Measurements from ENCODE around the gene ESD.
"Not testable (repeated sequence)": the region's sequence is repeated elsewhere in the genome, so short reads cannot be mapped to it uniquely, and the experiment has no call there.

ESD gene

DNA sequence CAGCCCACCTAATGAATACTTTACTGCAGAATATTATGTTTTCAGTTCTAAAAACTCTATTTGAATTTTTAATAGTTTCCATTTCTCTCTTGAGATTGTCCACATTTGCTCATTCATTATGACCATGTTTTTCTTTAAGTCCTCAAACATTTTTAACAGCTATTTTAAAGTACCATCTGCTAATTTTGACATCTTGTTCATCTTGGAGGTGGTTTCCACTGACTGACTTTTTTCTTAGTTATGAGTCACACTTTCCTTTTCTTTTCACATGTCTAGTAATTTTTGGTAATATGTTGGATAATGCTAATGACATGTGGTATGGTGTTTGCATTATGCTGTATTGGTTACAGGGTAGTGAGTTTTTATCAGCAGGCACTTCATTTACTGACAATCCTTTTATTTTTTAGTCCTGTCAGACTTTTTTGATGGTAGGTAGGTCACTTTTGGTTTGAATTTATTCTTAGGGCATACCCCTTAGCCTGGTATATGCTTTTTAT, 15.4 kb upstream of the ESD start:
- no peak overlapping the region for H3K4me3 ChIP-seq (ENCODE audit: low read depth, low read length)
- TF ChIP-seq, protein P1, sequence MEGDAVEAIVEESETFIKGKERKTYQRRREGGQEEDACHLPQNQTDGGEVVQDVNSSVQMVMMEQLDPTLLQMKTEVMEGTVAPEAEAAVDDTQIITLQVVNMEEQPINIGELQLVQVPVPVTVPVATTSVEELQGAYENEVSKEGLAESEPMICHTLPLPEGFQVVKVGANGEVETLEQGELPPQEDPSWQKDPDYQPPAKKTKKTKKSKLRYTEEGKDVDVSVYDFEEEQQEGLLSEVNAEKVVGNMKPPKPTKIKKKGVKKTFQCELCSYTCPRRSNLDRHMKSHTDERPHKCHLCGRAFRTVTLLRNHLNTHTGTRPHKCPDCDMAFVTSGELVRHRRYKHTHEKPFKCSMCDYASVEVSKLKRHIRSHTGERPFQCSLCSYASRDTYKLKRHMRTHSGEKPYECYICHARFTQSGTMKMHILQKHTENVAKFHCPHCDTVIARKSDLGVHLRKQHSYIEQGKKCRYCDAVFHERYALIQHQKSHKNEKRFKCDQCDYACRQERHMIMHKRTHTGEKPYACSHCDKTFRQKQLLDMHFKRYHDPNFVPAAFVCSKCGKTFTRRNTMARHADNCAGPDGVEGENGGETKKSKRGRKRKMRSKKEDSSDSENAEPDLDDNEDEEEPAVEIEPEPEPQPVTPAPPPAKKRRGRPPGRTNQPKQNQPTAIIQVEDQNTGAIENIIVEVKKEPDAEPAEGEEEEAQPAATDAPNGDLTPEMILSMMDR (IDR thresholded peaks at IDR 0.05; ENCODE audit: borderline replicate concordance, insufficient read depth, low read depth, low read length): no peak

DNA sequence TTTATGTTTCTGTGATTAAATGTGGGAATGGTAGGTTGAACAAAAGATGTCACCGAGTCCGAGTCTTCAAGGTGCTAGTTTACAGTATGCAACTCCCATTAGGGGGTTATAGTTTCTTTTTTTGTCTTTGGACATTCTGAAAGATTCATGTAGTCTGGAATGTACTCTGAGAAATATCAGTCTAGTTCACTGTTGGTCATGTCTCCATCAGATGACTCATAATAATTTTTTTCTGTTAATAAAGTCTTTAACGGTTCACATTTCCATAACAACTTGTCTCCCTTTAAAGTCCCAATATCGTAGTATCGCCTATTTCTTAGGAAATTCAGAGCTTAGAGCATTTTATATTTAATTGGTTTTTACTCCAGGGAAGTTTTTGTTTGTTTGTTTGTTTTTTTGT, 13.5 kb upstream of the ESD start:
- TF ChIP-seq, protein P1 (IDR thresholded peaks at IDR 0.05; ENCODE audit: borderline replicate concordance, insufficient read depth, low read depth, low read length): no peak
- H3K4me3 ChIP-seq (ENCODE audit: low read depth, low read length): no peak overlapping the region

DNA sequence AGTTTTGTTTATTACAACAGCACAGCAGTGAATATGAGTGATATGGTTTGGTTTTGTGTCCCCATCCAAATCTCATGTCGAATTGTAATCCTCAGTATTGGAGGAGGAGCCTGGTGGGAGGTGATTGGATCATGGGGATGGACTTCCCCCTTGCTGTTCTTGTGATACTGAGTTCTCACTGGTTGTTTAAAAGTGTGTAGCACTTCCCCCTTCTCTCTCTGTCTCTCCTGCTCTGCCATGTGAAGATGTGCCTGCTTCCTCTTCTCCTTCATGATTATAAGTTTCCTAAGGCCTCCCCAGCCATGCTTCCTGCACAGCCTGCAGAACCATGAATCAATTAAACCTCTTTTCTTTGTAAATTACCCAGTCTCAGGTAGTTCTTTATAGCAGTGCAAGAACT, 8.0 kb upstream of the ESD start:
- H3K4me3 ChIP-seq (ENCODE audit: low read depth, low read length): not testable (repeated sequence)

DNA sequence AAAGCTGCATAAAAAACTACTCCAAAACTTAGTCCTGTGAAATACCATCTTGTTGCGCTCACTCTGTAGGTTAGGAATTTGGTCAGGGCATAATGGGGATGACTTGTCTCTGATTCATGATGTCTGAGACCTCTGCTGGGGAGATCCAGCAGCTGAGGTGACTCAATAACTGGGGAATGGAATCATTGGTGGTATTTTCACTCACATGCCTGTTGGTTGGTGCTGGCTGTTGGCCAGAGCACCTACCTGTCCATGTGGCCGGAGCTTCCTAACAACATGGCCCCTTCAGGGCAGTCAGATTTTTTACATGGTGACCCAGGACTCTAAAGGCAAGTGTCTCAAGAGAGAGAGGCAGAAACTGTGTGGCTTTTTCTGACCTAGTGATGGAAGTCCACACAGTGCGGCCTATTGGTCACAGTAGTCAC, 7.4 kb upstream of the ESD start:
- no peak overlapping the region for H3K4me3 ChIP-seq (ENCODE audit: low read depth, low read length)
- TF ChIP-seq, protein P1 (IDR thresholded peaks at IDR 0.05; ENCODE audit: borderline replicate concordance, insufficient read depth, low read depth, low read length): no peak

DNA sequence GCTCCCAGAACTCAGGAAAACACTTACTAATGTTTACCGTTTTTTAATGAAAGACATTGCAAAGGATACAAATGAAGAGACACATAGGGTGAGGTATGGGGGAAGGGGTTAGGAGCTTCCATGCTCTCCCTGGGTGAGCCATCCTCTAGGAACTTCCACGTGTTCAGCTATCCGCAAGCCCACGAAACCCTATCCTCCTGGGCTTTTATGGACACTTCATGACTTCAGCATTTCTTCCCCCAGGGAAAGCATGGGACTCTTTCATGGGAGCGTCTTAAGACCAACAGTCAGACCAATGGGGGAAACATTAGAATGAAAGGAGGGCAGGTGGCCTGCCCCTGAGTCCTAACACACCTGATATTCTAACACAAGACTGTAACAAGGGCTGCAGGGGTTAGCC, 6.6 kb upstream of the ESD start:
- no peak overlapping the region for H3K4me3 ChIP-seq (ENCODE audit: low read depth, low read length)
- TF ChIP-seq, protein P1 (IDR thresholded peaks at IDR 0.05; ENCODE audit: borderline replicate concordance, insufficient read depth, low read depth, low read length): no peak

DNA sequence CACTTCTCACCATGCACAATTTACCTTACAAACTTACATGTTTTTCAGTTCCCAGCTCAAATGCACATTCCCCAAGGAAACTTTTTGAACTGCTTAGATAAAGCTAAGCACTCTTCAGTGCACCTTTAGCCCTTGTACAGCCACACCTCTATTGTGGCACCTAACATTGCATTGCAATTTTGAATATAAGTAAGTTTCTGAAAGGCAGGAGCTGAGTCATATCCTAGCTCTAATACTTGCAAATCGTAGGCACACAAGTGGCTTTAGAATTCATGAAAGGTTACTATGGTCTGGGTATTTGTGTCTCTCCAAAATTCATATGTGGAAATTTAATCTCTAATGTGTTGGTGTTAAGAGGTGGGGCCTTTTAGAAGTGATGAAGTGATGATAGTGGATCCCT, 4.9 kb upstream of the ESD start:
- no peak overlapping the region for H3K4me3 ChIP-seq (ENCODE audit: low read depth, low read length)
- TF ChIP-seq, protein P1 (IDR thresholded peaks at IDR 0.05; ENCODE audit: borderline replicate concordance, insufficient read depth, low read depth, low read length): no peak

DNA sequence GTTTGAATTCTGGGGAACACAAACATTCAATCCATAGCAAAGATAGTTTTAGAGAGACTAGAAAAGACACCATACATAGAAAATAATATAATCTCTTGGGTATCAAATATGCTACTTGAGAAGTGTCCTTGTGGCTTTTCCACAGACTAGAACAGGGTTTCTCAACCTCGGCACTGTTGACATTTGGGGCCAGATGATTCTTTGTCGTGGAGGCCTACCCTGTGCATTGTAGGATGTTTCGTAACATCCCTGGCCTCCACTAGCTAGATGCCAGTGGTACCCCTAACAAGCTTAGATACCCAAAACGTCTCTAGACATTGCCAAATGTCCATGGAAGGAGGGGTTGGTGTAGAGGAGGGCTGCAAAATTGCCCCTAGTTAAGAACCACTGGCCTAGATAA, 2.2 kb upstream of the ESD start:
- TF ChIP-seq, protein P1 (IDR thresholded peaks at IDR 0.05; ENCODE audit: borderline replicate concordance, insufficient read depth, low read depth, low read length): no peak
- no peak overlapping the region for H3K4me3 ChIP-seq (ENCODE audit: low read depth, low read length)

Data from GM12875 (cell line).